NCI-H1930 (cell line): Measurements from ENCODE around the gene CERKL.

Source experiments
- DNase-seq, 2 experiments: peaks; one replicate each; lab custom pipeline; 2025; lab: John Stamatoyannopoulos, UW

The CERKL gene

DNA sequence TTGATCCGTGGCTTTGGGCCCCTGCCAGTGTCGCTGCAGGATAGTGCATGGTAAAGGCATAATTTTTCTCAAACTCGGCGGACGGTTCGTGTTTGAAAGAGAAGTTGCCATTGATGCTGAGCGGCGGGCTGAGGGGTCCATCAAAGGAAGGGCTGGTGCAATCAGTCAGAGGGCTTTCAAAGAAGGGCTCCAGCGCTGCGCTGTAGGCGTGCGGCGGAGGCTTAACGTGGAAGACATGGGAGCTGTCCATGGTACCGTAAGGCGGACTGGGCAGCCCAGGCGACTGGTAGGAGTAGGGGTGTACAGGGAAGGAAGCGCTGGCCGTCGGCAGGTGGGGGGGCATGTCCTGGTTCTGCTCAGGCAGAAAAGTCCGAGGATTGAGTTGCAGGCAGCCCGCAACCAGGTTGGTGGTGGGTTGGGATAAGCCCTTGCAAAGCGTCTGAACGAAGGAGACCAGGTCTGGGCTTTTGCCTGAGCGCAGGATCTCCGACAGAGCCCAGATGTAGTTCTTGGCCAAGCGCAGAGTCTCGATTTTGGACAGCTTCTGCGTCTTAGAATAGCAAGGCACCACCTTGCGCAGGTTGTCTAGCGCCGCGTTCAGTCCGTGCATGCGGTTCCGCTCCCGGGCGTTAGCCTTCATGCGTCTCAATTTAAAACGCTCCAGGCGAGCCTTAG lies 21.1 kb upstream of the CERKL start:
- DNase-seq, result no peak

GRCh38 chr2:181675254-181675653 lies 18.3 kb upstream of the CERKL start:
- DNase-seq, result no peak

- DNase-seq, result no peak
Measured at GRCh38 chr2:181674461-181674860, 17.6 kb upstream of the CERKL start.

GRCh38 chr2:181673173-181673572 lies 16.3 kb upstream of the CERKL start:
- DNase-seq, result no peak

DNA sequence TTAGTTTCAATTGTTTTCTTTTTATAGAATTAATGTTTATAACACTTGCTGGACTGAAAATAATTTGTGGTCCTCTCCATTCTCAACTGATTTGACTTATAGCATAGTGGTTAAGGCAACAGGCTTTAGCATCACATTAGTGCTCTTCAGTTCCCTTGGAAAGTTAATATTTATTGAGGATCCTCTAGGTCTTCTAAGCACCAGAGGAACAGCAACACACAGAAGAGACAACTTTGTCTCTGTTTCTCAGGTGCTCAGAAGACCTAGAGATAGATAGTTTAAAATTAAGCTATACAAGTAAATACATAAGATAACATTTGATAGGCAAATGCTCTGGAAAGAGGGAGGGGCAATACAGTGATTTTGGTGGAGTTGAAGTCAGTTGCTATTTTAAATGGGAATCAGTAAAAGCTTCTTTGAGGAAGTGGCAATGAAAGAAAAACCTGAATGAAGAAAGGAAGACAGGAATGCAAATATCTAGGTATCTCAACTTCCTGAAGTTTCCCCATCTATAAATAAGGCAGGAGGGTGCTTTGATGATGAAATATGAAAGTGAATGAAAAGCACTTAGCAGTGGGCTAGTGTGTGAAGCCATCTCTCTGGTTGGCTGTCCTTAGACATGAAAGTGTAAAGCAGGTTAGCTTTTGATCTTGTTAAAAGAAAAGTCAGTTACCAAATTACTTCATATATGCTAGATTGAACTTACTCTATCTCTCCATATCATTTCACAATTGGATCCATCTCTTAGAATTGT lies 15.5 kb upstream of the CERKL start:
- DNase-seq, result no peak

DNA sequence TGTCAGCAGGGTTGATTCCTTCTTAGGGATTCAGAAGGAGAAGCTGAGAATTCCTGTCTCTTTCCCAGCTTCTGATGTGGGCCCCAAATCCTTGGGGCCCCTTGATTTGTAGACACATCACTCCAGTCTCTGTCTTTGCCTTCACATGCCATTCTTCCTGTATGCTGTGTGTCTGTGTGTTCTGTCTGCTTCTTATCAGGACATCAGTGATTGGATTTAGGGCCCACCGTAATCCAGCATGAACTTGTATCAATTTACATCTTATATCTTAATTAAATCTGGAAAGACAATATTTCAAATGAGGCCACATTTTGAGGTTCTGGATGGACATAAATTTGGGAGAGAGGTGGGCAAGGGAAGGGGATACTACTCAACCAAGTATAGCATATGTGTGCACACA lies 13.7 kb upstream of the CERKL start:
- DNase-seq, result no peak

GRCh38 chr2:181667234-181667633 lies 10.3 kb upstream of the CERKL start:
- no peak for DNase-seq

DNA sequence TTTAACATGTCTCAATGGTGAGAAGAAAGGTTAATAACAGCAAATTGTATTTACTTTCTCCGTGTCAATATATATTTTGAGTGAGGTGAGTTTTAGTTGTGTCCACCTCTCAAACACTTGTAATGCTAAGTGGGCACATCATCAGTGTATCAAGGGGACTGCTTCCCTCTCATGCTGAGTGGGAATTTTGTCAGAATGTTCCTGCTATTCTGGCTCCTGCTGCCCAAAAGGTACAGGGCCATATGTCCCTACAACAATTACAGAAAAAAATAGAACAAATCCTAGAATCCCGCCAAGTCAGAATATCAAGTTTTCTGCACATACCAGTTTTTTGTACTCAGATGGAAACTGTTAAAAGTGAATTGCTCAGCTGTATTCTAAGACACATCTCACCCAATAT lies 5.4 kb upstream of the CERKL start:
- DNase-seq, result no peak

DNA sequence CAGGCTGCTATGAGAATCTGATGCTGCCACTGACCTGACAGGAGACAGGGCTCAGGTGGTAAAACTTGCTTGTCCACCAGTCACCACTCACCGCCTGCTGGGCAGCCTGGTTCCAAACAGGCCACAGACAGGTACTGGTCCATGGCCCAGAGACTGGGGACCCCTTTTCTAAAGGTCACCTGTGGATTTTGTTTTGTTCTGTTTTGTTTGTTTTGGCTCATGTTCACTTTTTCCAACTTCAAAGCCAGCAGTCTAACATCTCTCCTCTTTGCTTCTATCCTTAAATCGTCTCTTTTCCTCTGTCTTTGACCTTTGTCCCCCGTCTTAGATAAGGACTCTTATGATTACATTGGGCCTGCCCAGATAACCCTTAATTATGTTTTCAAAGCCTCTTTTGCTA lies 3.3 kb upstream of the CERKL start:
- no peak for DNase-seq

GRCh38 chr2:181658444-181658843 lies 1.5 kb upstream of the CERKL start:
- DNase-seq, result no peak

GRCh38 chr2:181657379-181657778 lies 474 bp upstream of the CERKL start:
- DNase-seq, result no peak

- DNase-seq, result no peak
Measured at GRCh38 chr2:181655519-181655918, 1.4 kb downstream of the CERKL start.

GRCh38 chr2:181649436-181649979 lies 7.4 kb downstream of the CERKL start:
- no peak for DNase-seq

- no peak for DNase-seq
Measured at GRCh38 chr2:181648478-181649155, 8.3 kb downstream of the CERKL start.

DNA sequence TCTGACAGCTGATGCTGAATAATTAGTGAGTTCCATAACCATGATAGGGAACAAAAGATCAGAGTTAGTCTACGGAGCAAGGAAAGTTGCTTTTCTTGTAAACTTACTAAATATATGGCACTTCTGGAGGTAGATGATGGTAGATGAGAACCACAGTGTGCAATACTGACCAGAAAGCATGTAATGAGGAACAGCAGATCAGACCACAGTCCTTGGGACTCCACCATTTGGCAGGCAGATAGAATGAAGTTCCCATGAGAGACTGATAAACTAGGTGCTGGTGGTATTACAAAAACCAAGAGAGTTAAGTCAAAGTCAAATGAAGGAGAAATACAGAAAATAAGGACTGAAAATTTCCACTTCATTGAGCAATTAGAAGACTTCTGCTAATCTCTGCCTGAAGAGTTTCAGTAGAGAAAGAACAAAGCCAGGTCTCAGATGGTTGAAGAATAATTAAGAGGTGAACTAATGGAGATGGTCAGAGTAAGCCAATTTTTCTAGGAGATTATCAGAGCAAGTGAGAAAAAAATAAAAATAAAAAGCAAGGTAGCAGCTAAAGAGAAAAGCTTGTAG lies 10.4 kb downstream of the CERKL start:
- no peak for DNase-seq

GRCh38 chr2:181643151-181643550 lies 13.8 kb downstream of the CERKL start:
- DNase-seq, result no peak

GRCh38 chr2:181642086-181642485 lies 14.8 kb downstream of the CERKL start:
- DNase-seq, result no peak

DNA sequence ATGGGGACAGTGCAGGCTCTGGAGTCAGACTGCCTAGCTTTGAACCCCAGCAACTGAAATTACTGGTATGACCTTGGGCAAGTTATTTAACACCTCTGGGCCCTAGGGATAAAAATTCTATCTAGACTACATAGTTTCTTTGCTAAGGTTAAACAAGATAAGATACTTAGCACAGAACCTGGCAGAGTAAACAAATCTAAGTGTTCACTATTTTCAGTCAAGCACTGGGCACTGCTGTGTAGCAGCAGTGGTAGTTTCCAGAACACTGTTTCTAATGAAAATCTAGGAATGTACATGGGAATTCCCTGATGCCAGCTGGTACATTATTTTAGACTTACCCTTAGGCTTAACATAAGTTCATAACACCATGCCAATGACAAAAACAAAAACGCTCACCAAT lies 17.2 kb downstream of the CERKL start:
- no peak for DNase-seq

GRCh38 chr2:181632733-181633401 lies 24.0 kb downstream of the CERKL start:
- DNase-seq, result no peak

- DNase-seq, result no peak
Measured at GRCh38 chr2:181628590-181629585, 28.0 kb downstream of the CERKL start.

DNA sequence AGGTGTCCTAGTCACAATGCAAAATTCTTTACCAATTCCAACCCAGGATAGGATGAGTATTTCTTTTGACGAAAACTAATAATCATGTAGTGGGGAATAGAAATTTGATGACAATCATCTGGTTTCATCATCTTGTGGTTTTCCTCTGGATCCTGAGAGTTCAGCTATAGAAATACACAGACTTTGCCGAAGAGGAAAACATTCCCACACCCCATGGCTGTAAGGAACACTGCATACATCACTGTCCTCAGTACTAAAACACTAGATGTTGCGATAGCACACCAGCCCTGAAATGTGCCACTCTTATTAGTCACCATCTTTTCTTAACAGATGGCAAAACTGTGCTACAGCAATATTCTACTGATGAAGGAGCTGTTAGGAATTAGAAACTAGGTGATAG lies 29.4 kb downstream of the CERKL start:
- no peak for DNase-seq
